HG03280 (cell line): ENCODE data around the gene CACNB4.
"Not testable (repeated sequence)": the region's sequence is repeated elsewhere in the genome, so short reads cannot be mapped to it uniquely, and the experiment has no call there.

Source experiments
- ATAC-seq: cut with Tn5 transposase; IDR thresholded peaks from one replicate; pipeline ENCODE4 v1.9.1; 2021; ENCODE audit warnings: mild to moderate bottlenecking, moderate library complexity; ENCODE audit not compliant: unreplicated experiment

The CACNB4 gene

GRCh38 chr2:152098496-152099366, at the start of gene CACNB4:
Gene CACNB4 (minus strand): TSS chr2:152099044.
- ATAC-seq = no peak

GRCh38 chr2:152134488-152135280, 35.8 kb upstream of the CACNB4 start:
- ATAC-seq = peak; percentile 58

- no peak for ATAC-seq
Measured at GRCh38 chr2:152132306-152132705, 33.5 kb upstream of the CACNB4 start.

- ATAC-seq = no peak
Measured at GRCh38 chr2:152127628-152128027, 28.8 kb upstream of the CACNB4 start.

- no peak for ATAC-seq
Measured at GRCh38 chr2:152126664-152127063, 27.8 kb upstream of the CACNB4 start.

GRCh38 chr2:152122161-152122560, 23.3 kb upstream of the CACNB4 start:
- ATAC-seq = no peak

- no peak for ATAC-seq
Measured at GRCh38 chr2:152120430-152120829, 21.6 kb upstream of the CACNB4 start.

GRCh38 chr2:152115952-152116351, 17.1 kb upstream of the CACNB4 start:
- no peak for ATAC-seq

GRCh38 chr2:152114366-152114765, 15.5 kb upstream of the CACNB4 start:
- no peak for ATAC-seq

- ATAC-seq = not testable (repeated sequence)
Measured at GRCh38 chr2:152107140-152107539, 8.3 kb upstream of the CACNB4 start.

- no peak for ATAC-seq
Measured at GRCh38 chr2:152106464-152106863, 7.6 kb upstream of the CACNB4 start.

GRCh38 chr2:152103271-152103670, 4.4 kb upstream of the CACNB4 start:
- ATAC-seq = no peak

- no peak for ATAC-seq
Measured at GRCh38 chr2:152100961-152101360, 2.1 kb upstream of the CACNB4 start.

- no peak for ATAC-seq
Measured at GRCh38 chr2:152099367-152100050, 665 bp upstream of the CACNB4 start.

GRCh38 chr2:152097801-152098495, 896 bp downstream of the CACNB4 start:
- ATAC-seq = no peak

GRCh38 chr2:152097290-152097800, 1.5 kb downstream of the CACNB4 start:
- no peak for ATAC-seq

- ATAC-seq = no peak
Measured at GRCh38 chr2:152095146-152095545, 3.7 kb downstream of the CACNB4 start.

- ATAC-seq = no peak
Measured at GRCh38 chr2:152094014-152094413, 4.8 kb downstream of the CACNB4 start.

GRCh38 chr2:152093464-152093863, 5.4 kb downstream of the CACNB4 start:
- ATAC-seq = no peak

GRCh38 chr2:152092095-152092494, 6.7 kb downstream of the CACNB4 start:
- no peak for ATAC-seq

GRCh38 chr2:152090726-152091125, 8.1 kb downstream of the CACNB4 start:
- not testable (repeated sequence) for ATAC-seq
